Measurements from ENCODE around the gene RAB33B.
"Not testable (repeated sequence)": the region's sequence is repeated elsewhere in the genome, so short reads cannot be mapped to it uniquely, and the experiment has no call there.

GRCh38 chr4:139444881-139445280 lies 9.0 kb upstream of the RAB33B start:
- not testable (repeated sequence) for TF ChIP-seq GABPA (IDR thresholded peaks at IDR 0.05 in 1 of 2, conservative IDR thresholded peaks at IDR 0.05 in 1 of 2); CTCF (IDR thresholded peaks at IDR 0.05; ENCODE audit: low read depth, low read length, missing input control); JUND (IDR thresholded peaks at IDR 0.05); REST (IDR thresholded peaks at IDR 0.05); ZBTB33 (IDR thresholded peaks at IDR 0.05); YY1 (IDR thresholded peaks at IDR 0.05); TAF1 (conservative IDR thresholded peaks at IDR 0.05)

Measured in liver (tissue), 3 donors.